GM23338 (cell line): ENCODE data around the gene NUBP1.

Experiments
- EZH2 ChIP-seq: fragments of 200-600 bp; sonication (generic); IDR thresholded peaks from one replicate; pipeline ENCODE4 v1.8.0; 2017; ENCODE audit warnings: antibody characterized with exemption, mild to moderate bottlenecking, low read depth; ENCODE audit not compliant: unreplicated experiment
- POLR2AphosphoS5 ChIP-seq: IDR thresholded peaks from 2 replicates; pipeline ENCODE4 v1.6.1; 2016; ENCODE audit warnings: antibody characterized with exemption, low read depth
- TF ChIP-seq, protein P1 (sequence below), 2 experiments: fragments of 200-600 bp in 1 of 2; sonication (generic) in 1 of 2; conservative IDR thresholded peaks; 2 replicates each; pipeline versions ENCODE4 v1.5.1 to v1.6.1; 2016 to 2017; ENCODE audit warnings: antibody characterized with exemption in 2 of 2, low read depth in 2 of 2, mild to moderate bottlenecking in 2 of 2, moderate library complexity in 1 of 2
- TF ChIP-seq, protein P2 (sequence below): IDR thresholded peaks from one replicate; pipeline ENCODE4 v1.6.1; 2018; ENCODE audit warnings: antibody characterized with exemption; ENCODE audit not compliant: unreplicated experiment

GRCh38 chr16:10763456-10763855 is 19.8 kb downstream of the NUBP1 start:
- TF ChIP-seq, protein P1, sequence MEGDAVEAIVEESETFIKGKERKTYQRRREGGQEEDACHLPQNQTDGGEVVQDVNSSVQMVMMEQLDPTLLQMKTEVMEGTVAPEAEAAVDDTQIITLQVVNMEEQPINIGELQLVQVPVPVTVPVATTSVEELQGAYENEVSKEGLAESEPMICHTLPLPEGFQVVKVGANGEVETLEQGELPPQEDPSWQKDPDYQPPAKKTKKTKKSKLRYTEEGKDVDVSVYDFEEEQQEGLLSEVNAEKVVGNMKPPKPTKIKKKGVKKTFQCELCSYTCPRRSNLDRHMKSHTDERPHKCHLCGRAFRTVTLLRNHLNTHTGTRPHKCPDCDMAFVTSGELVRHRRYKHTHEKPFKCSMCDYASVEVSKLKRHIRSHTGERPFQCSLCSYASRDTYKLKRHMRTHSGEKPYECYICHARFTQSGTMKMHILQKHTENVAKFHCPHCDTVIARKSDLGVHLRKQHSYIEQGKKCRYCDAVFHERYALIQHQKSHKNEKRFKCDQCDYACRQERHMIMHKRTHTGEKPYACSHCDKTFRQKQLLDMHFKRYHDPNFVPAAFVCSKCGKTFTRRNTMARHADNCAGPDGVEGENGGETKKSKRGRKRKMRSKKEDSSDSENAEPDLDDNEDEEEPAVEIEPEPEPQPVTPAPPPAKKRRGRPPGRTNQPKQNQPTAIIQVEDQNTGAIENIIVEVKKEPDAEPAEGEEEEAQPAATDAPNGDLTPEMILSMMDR (conservative IDR thresholded peaks at IDR 0.05; ENCODE audit: low read depth in 2 of 2): no peak
- TF ChIP-seq POLR2AphosphoS5 (no peak), EZH2 (no peak)
- TF ChIP-seq, protein P2, sequence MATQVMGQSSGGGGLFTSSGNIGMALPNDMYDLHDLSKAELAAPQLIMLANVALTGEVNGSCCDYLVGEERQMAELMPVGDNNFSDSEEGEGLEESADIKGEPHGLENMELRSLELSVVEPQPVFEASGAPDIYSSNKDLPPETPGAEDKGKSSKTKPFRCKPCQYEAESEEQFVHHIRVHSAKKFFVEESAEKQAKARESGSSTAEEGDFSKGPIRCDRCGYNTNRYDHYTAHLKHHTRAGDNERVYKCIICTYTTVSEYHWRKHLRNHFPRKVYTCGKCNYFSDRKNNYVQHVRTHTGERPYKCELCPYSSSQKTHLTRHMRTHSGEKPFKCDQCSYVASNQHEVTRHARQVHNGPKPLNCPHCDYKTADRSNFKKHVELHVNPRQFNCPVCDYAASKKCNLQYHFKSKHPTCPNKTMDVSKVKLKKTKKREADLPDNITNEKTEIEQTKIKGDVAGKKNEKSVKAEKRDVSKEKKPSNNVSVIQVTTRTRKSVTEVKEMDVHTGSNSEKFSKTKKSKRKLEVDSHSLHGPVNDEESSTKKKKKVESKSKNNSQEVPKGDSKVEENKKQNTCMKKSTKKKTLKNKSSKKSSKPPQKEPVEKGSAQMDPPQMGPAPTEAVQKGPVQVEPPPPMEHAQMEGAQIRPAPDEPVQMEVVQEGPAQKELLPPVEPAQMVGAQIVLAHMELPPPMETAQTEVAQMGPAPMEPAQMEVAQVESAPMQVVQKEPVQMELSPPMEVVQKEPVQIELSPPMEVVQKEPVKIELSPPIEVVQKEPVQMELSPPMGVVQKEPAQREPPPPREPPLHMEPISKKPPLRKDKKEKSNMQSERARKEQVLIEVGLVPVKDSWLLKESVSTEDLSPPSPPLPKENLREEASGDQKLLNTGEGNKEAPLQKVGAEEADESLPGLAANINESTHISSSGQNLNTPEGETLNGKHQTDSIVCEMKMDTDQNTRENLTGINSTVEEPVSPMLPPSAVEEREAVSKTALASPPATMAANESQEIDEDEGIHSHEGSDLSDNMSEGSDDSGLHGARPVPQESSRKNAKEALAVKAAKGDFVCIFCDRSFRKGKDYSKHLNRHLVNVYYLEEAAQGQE: no peak
